Uterus (tissue), 4 donors: ENCODE results near the gene TAS1R3. TPM values are rescaled to one million over a fixed set of nuclear protein-coding genes. Genes with fewer than 3 reads are reported as not detected.
A peak's percentile ranks its signal among the peaks of the same experiment; 100 is the strongest.

Experiments used
- DNase-seq, 2 donors: peaks; one replicate each; pipeline ENCODE4 v3.0.0-alpha.2; 2019 to 2020
- H3K27ac ChIP-seq, 2 donors: fragments of 200-600 bp; sonication (generic); 1 replicate in 1 of 2; 2 replicates in 1 of 2; pipeline ENCODE4 v1.5.1; 2016 to 2018
- H3K27me3 ChIP-seq, 2 donors: fragments of 200-600 bp; sonication (generic); one replicate each; pipeline ENCODE4 v1.5.1; 2018 to 2019; ENCODE audit warnings: control low read depth in 1 of 2
- H3K36me3 ChIP-seq, 2 donors: fragments of 200-600 bp; sonication (generic); one replicate each; pipeline ENCODE4 v1.5.1; 2019; ENCODE audit warnings: control low read depth in 1 of 2
- H3K4me1 ChIP-seq, 2 donors: fragments of 200-600 bp; sonication (generic); one replicate each; pipeline ENCODE4 v1.5.1; 2018 to 2019; ENCODE audit warnings: control low read depth in 1 of 2
- H3K4me3 ChIP-seq, 2 donors: fragments of 200-600 bp; sonication (generic); 1 replicate in 1 of 2; 2 replicates in 1 of 2; pipeline ENCODE4 v1.5.1; 2018 to 2019; ENCODE audit warnings: mild to moderate bottlenecking in 1 of 2
- H3K9me3 ChIP-seq, 2 donors: fragments of 200-600 bp; sonication (generic); one replicate each; pipeline ENCODE4 v1.5.1; 2019; ENCODE audit warnings: control low read depth in 1 of 2
- POLR2A ChIP-seq, 2 donors: fragments of 450-650 bp; IDR thresholded peaks; one replicate each; pipeline ENCODE4 v1.6.1; 2016; ENCODE audit warnings: antibody characterized with exemption in 2 of 2, mild to moderate bottlenecking in 1 of 2, moderate library complexity in 1 of 2
- intact Hi-C: fragments of 100-400 bp; cut with DNase I; formaldehyde crosslinking; loops from one replicate; pipeline ENCODE4 v1.15.1; 2023; ENCODE audit warnings: low total_unique reads
- total RNA-seq, 4 donors: library from RNA; depleted of rRNA in 3 of 4; stranded (reverse); fragments of >200 nt in 3 of 4; gene quantifications; one replicate each; pipeline versions ENCODE4 v1.1.0 to v1.2.4, GENCODE V29; 2014 to 2023
- TF ChIP-seq, protein P1 (sequence below), 4 experiments: fragments of 200-600 bp in 2 of 4; fragments of 450-650 bp in 2 of 4; sonication (generic) in 2 of 4; IDR thresholded peaks; one replicate each; pipeline ENCODE4 v1.5.1; 2016 to 2019; ENCODE audit warnings: antibody characterized with exemption in 4 of 4, mild to moderate bottlenecking in 2 of 4, moderate library complexity in 1 of 4
- donor health status: DM: yes; HTN: yes; CAD: no.

TAS1R3 gene
- total RNA-seq, 4 donors from 2014 or later: 0.14 to 0.34 TPM; not detected in 2

GRCh38 chr1:1347663-1348419 lies 16.8 kb downstream of the TAS1R3 start:
- no peak for TF ChIP-seq POLR2A (IDR thresholded peaks at IDR 0.05)
- TF ChIP-seq, protein P1, sequence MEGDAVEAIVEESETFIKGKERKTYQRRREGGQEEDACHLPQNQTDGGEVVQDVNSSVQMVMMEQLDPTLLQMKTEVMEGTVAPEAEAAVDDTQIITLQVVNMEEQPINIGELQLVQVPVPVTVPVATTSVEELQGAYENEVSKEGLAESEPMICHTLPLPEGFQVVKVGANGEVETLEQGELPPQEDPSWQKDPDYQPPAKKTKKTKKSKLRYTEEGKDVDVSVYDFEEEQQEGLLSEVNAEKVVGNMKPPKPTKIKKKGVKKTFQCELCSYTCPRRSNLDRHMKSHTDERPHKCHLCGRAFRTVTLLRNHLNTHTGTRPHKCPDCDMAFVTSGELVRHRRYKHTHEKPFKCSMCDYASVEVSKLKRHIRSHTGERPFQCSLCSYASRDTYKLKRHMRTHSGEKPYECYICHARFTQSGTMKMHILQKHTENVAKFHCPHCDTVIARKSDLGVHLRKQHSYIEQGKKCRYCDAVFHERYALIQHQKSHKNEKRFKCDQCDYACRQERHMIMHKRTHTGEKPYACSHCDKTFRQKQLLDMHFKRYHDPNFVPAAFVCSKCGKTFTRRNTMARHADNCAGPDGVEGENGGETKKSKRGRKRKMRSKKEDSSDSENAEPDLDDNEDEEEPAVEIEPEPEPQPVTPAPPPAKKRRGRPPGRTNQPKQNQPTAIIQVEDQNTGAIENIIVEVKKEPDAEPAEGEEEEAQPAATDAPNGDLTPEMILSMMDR (IDR thresholded peaks at IDR 0.05): no peak
- Histone ChIP-seq H3K9me3 (no peaks in the 10 kb centered on the region), H3K36me3 (no peaks in the 10 kb centered on the region), H3K4me3 (peak overlapping the region; percentile 50 to 85), H3K27ac (peak overlapping the region; percentile 73 to 83), H3K4me1 (peaks cover 16 to 25% of the 10 kb centered on the region in 2 donors), H3K27me3 (no peaks in the 10 kb centered on the region)
- no peak for DNase-seq
- intact Hi-C loops: no loop called here

GRCh38 chr1:1348420-1349255 lies 17.6 kb downstream of the TAS1R3 start:
- no peaks in the 10 kb centered on the region for H3K9me3 ChIP-seq
- peak overlapping the region; percentile 50 to 85 for H3K4me3 ChIP-seq
- intact Hi-C loops: no loop called here
- peaks cover 16 to 25% of the 10 kb centered on the region in 2 donors for H3K4me1 ChIP-seq
- peak overlapping the region; percentile 73 to 83 for H3K27ac ChIP-seq
- H3K27me3 ChIP-seq: no peaks in the 10 kb centered on the region
- no peak for DNase-seq
- no peak for TF ChIP-seq POLR2A (IDR thresholded peaks at IDR 0.05)
- TF ChIP-seq, protein P1 (IDR thresholded peaks at IDR 0.05): no peak
- H3K36me3 ChIP-seq: no peaks in the 10 kb centered on the region

- no peaks in the 10 kb centered on the region for H3K9me3 ChIP-seq
- peak; percentile 65 to 75 for DNase-seq
- H3K27ac ChIP-seq: peak within 1 kb of the TSS; percentile 95 to 97
- peak within 1 kb of the TSS; percentile 50 to 85 for H3K4me3 ChIP-seq
- TF ChIP-seq, protein P1 (IDR thresholded peaks at IDR 0.05): peak; percentile 33 to 71 (median 64)
- TF ChIP-seq POLR2A (IDR thresholded peaks at IDR 0.05): peak; percentile 30 to 72
- peaks cover 21 to 28% of the 10 kb centered on the region in 2 donors for H3K4me1 ChIP-seq
- no peaks in the 10 kb centered on the region for H3K27me3 ChIP-seq
- intact Hi-C loops: loop anchor here (10.0 kb wide), 1 partner anchor 45 kb away; the partner anchor contains the start of genes ACAP3 and PUSL1
- H3K36me3 ChIP-seq: no peaks in the 10 kb centered on the region
Measured at GRCh38 chr1:1349256-1350012, 18.4 kb downstream of the TAS1R3 start, which contains the start of gene DVL1. DVL1 (minus strand) TSS chr1:1349418; CDS start chr1:1349065, 353 bp downstream.

- Histone ChIP-seq H3K4me1 (peaks cover 14 to 36% of the 10 kb centered on the region in 2 donors), H3K36me3 (no peaks in the 10 kb centered on the region), H3K4me3 (no peak overlapping the region), H3K27ac (peak overlapping the region; percentile 64 to 96), H3K9me3 (no peaks in the 10 kb centered on the region), H3K27me3 (no peaks in the 10 kb centered on the region)
- peak; percentile 57 to 78 for DNase-seq
- intact Hi-C loops: loop anchor here (10.0 kb wide), 1 partner anchor 47 kb away; the partner anchor contains the start of genes ACAP3 and PUSL1
- no peak for TF ChIP-seq POLR2A (IDR thresholded peaks at IDR 0.05)
- TF ChIP-seq, protein P1 (IDR thresholded peaks at IDR 0.05): no peak
Measured at GRCh38 chr1:1351511-1352427, 20.7 kb downstream of the TAS1R3 start.
